ENCODE data around the gene TMEM143.
"Not testable (repeated sequence)": the region's sequence is repeated elsewhere in the genome, so short reads cannot be mapped to it uniquely, and the experiment has no call there.

Gene TMEM143

DNA sequence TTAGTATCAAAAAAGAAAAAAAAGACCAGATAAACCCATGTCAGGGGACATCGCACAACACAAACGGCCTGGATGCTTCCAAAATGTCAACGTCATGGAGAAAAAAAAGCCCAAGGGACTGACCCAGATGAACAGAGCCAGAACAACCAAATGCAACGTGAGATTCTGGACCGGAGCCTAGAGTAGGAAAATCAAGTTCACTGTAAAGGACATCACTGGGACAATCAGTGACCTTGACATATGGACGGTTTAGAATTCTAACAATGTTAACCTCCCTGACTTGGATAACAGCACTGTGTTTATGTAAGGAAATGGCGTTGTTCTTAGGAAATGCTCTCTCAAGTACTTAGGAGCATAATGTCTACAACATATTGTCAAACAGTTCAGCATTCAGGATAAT is 53.5 kb downstream of the TMEM143 start:
- Histone ChIP-seq H3K9ac (ENCODE audit: low read length) (no peak overlapping the region), H3K27me3 (ENCODE audit: control insufficient read depth, insufficient read depth, low read length) (no peaks in the 10 kb centered on the region), H3K9me3 (ENCODE audit: control insufficient read depth, low read length) (no peaks in the 10 kb centered on the region), H3K36me3 (ENCODE audit: control insufficient read depth, insufficient read depth, low read length) (no peaks in the 10 kb centered on the region), H3K4me3 (ENCODE audit: low read length) (no peak overlapping the region), H3K4me1 (ENCODE audit: control insufficient read depth, insufficient read depth, low read length) (no peaks in the 10 kb centered on the region)

DNA sequence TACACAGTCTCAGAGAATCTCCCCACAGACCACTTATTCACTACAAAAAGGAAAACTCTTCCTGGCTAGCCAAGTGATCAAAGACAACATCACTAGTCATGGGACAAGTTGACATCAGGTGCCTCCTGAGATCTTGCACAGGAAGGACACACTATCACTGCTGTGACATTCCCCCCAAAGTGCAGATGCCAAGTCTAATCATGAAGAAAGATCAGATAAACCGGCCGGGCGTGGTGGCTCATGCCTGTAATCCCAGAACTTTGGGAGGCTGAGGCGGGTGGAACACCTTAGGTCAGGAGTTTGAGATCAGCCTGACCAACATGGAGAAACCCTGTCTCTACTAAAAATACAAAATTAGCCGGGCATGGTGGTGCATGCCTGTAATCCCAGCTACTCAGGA is 54.0 kb downstream of the TMEM143 start:
- H3K36me3 ChIP-seq (ENCODE audit: control insufficient read depth, insufficient read depth, low read length); H3K9ac ChIP-seq (ENCODE audit: low read length); H3K4me1 ChIP-seq (ENCODE audit: control insufficient read depth, insufficient read depth, low read length); H3K4me3 ChIP-seq (ENCODE audit: low read length); H3K27me3 ChIP-seq (ENCODE audit: control insufficient read depth, insufficient read depth, low read length); H3K9me3 ChIP-seq (ENCODE audit: control insufficient read depth, low read length): not testable (repeated sequence)

- Histone ChIP-seq H3K4me1 (ENCODE audit: control insufficient read depth, insufficient read depth, low read length) (no peaks in the 10 kb centered on the region), H3K9ac (ENCODE audit: low read length) (no peak overlapping the region), H3K9me3 (ENCODE audit: control insufficient read depth, low read length) (no peaks in the 10 kb centered on the region), H3K36me3 (ENCODE audit: control insufficient read depth, insufficient read depth, low read length) (no peaks in the 10 kb centered on the region), H3K27me3 (ENCODE audit: control insufficient read depth, insufficient read depth, low read length) (no peaks in the 10 kb centered on the region), H3K4me3 (ENCODE audit: low read length) (no peak overlapping the region)
Measured at GRCh38 chr19:48308631-48309586, 54.8 kb downstream of the TMEM143 start.

- Histone ChIP-seq H3K9me3 (ENCODE audit: control insufficient read depth, low read length) (no peaks in the 10 kb centered on the region), H3K36me3 (ENCODE audit: control insufficient read depth, insufficient read depth, low read length) (no peaks in the 10 kb centered on the region), H3K4me3 (ENCODE audit: low read length) (no peak overlapping the region), H3K27me3 (ENCODE audit: control insufficient read depth, insufficient read depth, low read length) (no peaks in the 10 kb centered on the region), H3K9ac (ENCODE audit: low read length) (no peak overlapping the region), H3K4me1 (ENCODE audit: control insufficient read depth, insufficient read depth, low read length) (no peaks in the 10 kb centered on the region)
Measured at GRCh38 chr19:48303866-48304265, 59.9 kb downstream of the TMEM143 start.

- Histone ChIP-seq H3K4me1 (ENCODE audit: control insufficient read depth, insufficient read depth, low read length) (no peaks in the 10 kb centered on the region), H3K4me3 (ENCODE audit: low read length) (no peak overlapping the region), H3K27me3 (ENCODE audit: control insufficient read depth, insufficient read depth, low read length) (no peaks in the 10 kb centered on the region), H3K36me3 (ENCODE audit: control insufficient read depth, insufficient read depth, low read length) (no peaks in the 10 kb centered on the region), H3K9me3 (ENCODE audit: control insufficient read depth, low read length) (no peaks in the 10 kb centered on the region), H3K9ac (ENCODE audit: low read length) (no peak overlapping the region)
Measured at GRCh38 chr19:48303367-48303766, 60.4 kb downstream of the TMEM143 start.

GRCh38 chr19:48302600-48302959 is 61.2 kb downstream of the TMEM143 start:
- H3K4me1 ChIP-seq (ENCODE audit: control insufficient read depth, insufficient read depth, low read length) = no peaks in the 10 kb centered on the region
- no peak overlapping the region for H3K9ac ChIP-seq (ENCODE audit: low read length)
- H3K27me3 ChIP-seq (ENCODE audit: control insufficient read depth, insufficient read depth, low read length) = no peaks in the 10 kb centered on the region
- H3K36me3 ChIP-seq (ENCODE audit: control insufficient read depth, insufficient read depth, low read length) = no peaks in the 10 kb centered on the region
- H3K4me3 ChIP-seq (ENCODE audit: low read length) = no peak overlapping the region
- H3K9me3 ChIP-seq (ENCODE audit: control insufficient read depth, low read length) = no peaks in the 10 kb centered on the region

DNA sequence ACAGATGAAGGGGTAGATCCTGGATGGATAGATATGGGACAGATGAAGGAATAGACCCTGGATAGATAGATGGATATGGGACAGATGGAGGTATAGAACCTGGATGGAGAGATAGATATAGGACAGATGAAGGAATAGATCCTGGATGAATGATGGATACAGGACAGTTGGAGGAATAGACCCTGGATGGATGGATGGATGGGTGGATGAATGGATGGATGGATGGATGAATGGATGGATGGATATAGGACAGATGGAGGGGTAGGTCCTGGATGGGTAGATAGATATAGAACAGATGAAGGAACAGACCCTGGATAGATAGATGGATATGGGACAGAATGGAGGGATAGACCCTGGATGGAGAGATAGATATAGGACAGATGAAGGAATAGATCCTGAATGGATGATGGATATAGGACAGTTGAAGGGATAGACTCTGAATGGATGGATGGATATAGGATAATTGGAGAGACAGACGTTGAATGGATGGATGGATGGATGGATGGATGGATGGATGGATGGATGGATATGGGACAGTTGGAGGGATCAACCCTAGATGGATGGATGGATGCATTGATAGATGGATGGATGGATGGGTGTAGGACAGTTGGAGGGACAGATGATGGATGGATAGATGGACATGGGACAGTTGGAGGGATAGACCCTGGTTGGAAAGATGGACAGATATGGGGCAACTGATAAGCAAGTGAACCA is 61.7 kb downstream of the TMEM143 start:
- Histone ChIP-seq H3K27me3 (ENCODE audit: control insufficient read depth, insufficient read depth, low read length) (no peaks in the 10 kb centered on the region), H3K4me1 (ENCODE audit: control insufficient read depth, insufficient read depth, low read length) (no peaks in the 10 kb centered on the region), H3K9me3 (ENCODE audit: control insufficient read depth, low read length) (no peaks in the 10 kb centered on the region), H3K36me3 (ENCODE audit: control insufficient read depth, insufficient read depth, low read length) (no peaks in the 10 kb centered on the region), H3K9ac (ENCODE audit: low read length) (no peak overlapping the region), H3K4me3 (ENCODE audit: low read length) (no peak overlapping the region)

GRCh38 chr19:48297975-48298374 is 65.8 kb downstream of the TMEM143 start:
- Histone ChIP-seq H3K36me3 (ENCODE audit: control insufficient read depth, insufficient read depth, low read length) (no peaks in the 10 kb centered on the region), H3K27me3 (ENCODE audit: control insufficient read depth, insufficient read depth, low read length) (no peaks in the 10 kb centered on the region), H3K9ac (ENCODE audit: low read length) (no peak overlapping the region), H3K9me3 (ENCODE audit: control insufficient read depth, low read length) (no peaks in the 10 kb centered on the region), H3K4me1 (ENCODE audit: control insufficient read depth, insufficient read depth, low read length) (no peaks in the 10 kb centered on the region), H3K4me3 (ENCODE audit: low read length) (no peak overlapping the region)

DNA sequence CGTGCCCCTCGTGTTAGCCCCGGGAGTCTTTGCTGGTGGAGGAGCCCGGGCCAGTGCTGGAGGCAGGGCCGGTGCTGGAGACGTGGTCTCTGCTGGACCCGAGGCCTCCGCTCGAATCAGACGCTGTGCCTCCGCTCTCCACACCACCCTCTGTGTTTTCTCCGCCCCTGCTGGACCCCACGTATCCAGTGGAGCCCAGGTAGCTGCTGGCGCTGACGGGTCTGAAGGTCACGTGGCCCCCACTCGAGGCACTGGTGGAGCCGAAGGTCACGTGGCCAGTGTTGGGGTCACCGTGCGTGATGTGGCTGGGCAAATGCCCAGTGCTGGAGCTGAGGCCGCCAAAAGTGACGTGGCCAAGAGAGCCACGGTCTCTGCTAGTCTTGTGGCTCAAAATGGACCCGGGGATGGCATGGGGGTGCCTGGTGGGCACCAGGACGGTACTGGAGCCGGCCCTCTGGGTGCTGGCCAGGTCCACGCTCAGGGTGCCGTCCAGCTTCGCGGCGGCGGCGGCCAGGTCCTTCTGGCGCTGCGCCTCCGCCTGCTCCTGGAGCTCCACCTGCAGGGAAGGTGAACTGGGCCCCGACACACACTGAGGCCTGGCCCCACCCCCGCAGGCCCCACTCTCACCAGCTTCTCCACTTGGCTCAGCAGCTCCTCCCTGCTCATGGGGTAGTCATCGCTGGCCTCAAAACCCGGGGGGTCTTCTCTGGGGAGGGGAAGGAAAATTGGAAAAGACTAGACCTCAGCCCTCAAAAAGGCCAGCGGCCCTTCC is 66.6 kb downstream of the TMEM143 start:
- Histone ChIP-seq H3K4me1 (ENCODE audit: control insufficient read depth, insufficient read depth, low read length) (no peaks in the 10 kb centered on the region), H3K27me3 (ENCODE audit: control insufficient read depth, insufficient read depth, low read length) (no peaks in the 10 kb centered on the region), H3K4me3 (ENCODE audit: low read length) (no peak overlapping the region), H3K36me3 (ENCODE audit: control insufficient read depth, insufficient read depth, low read length) (no peaks in the 10 kb centered on the region), H3K9ac (ENCODE audit: low read length) (no peak overlapping the region), H3K9me3 (ENCODE audit: control insufficient read depth, low read length) (no peaks in the 10 kb centered on the region)

- Histone ChIP-seq H3K4me3 (ENCODE audit: low read length) (no peak overlapping the region), H3K27me3 (ENCODE audit: control insufficient read depth, insufficient read depth, low read length) (peaks cover 3% of the 10 kb centered on the region)
Measured at GRCh38 chr19:48295458-48295857, 68.3 kb downstream of the TMEM143 start.

DNA sequence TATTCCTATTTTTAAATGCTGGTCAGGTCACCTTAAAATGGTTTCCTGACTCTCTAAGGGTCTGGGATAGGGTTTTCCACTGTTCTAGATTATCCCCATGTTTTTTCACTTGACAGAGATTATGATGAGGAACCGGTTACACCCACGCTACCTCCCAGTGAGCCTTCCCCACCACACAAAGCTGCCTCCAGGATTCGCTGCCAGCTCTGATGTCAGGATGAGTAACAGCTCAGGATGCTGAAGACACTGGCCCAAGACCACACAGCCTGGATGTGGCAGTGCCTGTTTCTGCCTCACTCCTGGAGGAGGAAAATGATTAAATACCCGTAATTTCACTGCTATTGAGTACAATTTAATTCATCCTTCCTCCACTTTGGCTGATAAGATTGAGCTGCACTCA is 70.9 kb downstream of the TMEM143 start:
- H3K4me1 ChIP-seq (ENCODE audit: control insufficient read depth, insufficient read depth, low read length) = peaks cover 6% of the 10 kb centered on the region
- no peak overlapping the region for H3K9ac ChIP-seq (ENCODE audit: low read length)
- H3K27me3 ChIP-seq (ENCODE audit: control insufficient read depth, insufficient read depth, low read length) = peaks cover 5% of the 10 kb centered on the region

More at GRCh38 chr19:48295458-48295857, 68.3 kb downstream of the TMEM143 start:
- H3K9me3 ChIP-seq (ENCODE audit: control insufficient read depth, low read length) = no peaks in the 10 kb centered on the region
- H3K36me3 ChIP-seq (ENCODE audit: control insufficient read depth, insufficient read depth, low read length) = no peaks in the 10 kb centered on the region
- no peak overlapping the region for H3K9ac ChIP-seq (ENCODE audit: low read length)
- peaks cover 6% of the 10 kb centered on the region for H3K4me1 ChIP-seq (ENCODE audit: control insufficient read depth, insufficient read depth, low read length)

DNA sequence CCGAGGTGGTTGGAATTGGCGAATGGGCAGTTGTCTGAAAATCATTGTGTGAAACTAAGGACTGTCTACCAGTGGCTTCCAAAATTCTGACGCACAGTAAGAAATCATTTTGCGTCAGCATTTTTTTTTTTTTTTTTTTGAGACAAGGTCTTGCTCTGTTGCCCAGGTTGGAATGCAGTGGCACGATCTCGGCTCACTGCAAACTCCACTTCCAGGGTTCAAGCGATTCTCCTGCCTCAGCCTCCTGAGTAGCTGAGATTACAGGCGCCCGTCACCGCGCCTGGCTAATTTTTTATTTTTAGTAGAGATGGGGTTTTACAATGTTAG is 72.3 kb downstream of the TMEM143 start:
- not testable (repeated sequence) for H3K4me3 ChIP-seq (ENCODE audit: low read length)

More for the DNA sequence above, 70.9 kb downstream of the TMEM143 start:
- H3K36me3 ChIP-seq (ENCODE audit: control insufficient read depth, insufficient read depth, low read length) = no peaks in the 10 kb centered on the region
- H3K9me3 ChIP-seq (ENCODE audit: control insufficient read depth, low read length) = no peaks in the 10 kb centered on the region
- no peak overlapping the region for H3K4me3 ChIP-seq (ENCODE audit: low read length)

More for the DNA sequence above, 72.3 kb downstream of the TMEM143 start:
- H3K4me1 ChIP-seq (ENCODE audit: control insufficient read depth, insufficient read depth, low read length); H3K9ac ChIP-seq (ENCODE audit: low read length); H3K36me3 ChIP-seq (ENCODE audit: control insufficient read depth, insufficient read depth, low read length); H3K9me3 ChIP-seq (ENCODE audit: control insufficient read depth, low read length); H3K27me3 ChIP-seq (ENCODE audit: control insufficient read depth, insufficient read depth, low read length): not testable (repeated sequence)
